HCT116 (cell line): ENCODE results near the gene VARS1. TPM values are rescaled to one million over a fixed set of nuclear protein-coding genes. Genes with fewer than 3 reads are reported as not detected.

ENCODE experiments used
- ATAC-seq: fragments of 200-7000 bp; cut with Tn5 transposase; 2 replicates; pipeline ENCODE4 v1.9.1; 2020; ENCODE audit warnings: mild to moderate bottlenecking, moderate library complexity
- BruUV-seq: library from RNA; stranded (reverse); fragments of 400-500 nt; replicated peaks from 2 replicates; lab custom pipeline; 2021; lab: Mats Ljungman, UMichigan
- CTCF ChIA-PET: fragments of 300-600 bp; sonication (Branson Sonifier 250); formaldehyde crosslinking; loops from one replicate; lab custom pipeline; 2021; ENCODE audit warnings: antibody characterized with exemption; lab: Charles Lee
- POLR2A ChIA-PET: fragments of 300-600, 350-600 bp; sonication (Branson Sonifier 250); formaldehyde crosslinking; loops from one replicate; lab custom pipeline; 2021; ENCODE audit warnings: antibody characterized with exemption; lab: Charles Lee
- RAD21 ChIA-PET, 2 experiments: fragments of 300-600 bp; sonication (Branson Sonifier 250); formaldehyde crosslinking; loops; one replicate each; lab custom pipeline; 2023; ENCODE audit warnings: low total read pairs in 2 of 2; ENCODE audit not compliant: uncharacterized antibody in 2 of 2, unreplicated experiment in 2 of 2, low non-redundant PET in 1 of 2; lab: Charles Lee
- DNase-seq: peaks from one replicate; pipeline ENCODE4 v3.0.0-alpha.2; 2010; ENCODE audit warnings: low read depth, low spot score
- H2AFZ ChIP-seq: fragments of 200-600 bp; shearing (Covaris generic), sonication (generic); 2 replicates; pipeline ENCODE4 v1.6.1; 2017; ENCODE audit warnings: low read depth, mixed run types, mixed read lengths, antibody characterized with exemption, low read length; ENCODE audit not compliant: poor library complexity, severe bottlenecking
- H3K27ac ChIP-seq: 2 replicates; pipeline ENCODE4 v1.5.1; 2012; ENCODE audit warnings: low read depth, low read length
- H3K27me3 ChIP-seq: fragments of 200-600 bp; sonication (generic); 2 replicates; pipeline ENCODE4 v1.6.1; 2016; ENCODE audit warnings: mixed run types, low read length, mixed read lengths; ENCODE audit not compliant: insufficient read depth
- H3K36me3 ChIP-seq, 2 experiments: fragments of 200-500 bp in 1 of 2; fragments of 200-600 bp in 1 of 2; sonication (Bioruptor generic) in 1 of 2; sonication (generic) in 1 of 2; 2 replicates each; pipeline versions ENCODE4 v1.5.1 to v1.6.1; 2014 to 2016; ENCODE audit warnings: low read length in 2 of 2, inconsistent platforms in 1 of 2, mixed read lengths in 1 of 2, mixed run types in 1 of 2; ENCODE audit not compliant: insufficient read depth in 2 of 2, control insufficient read depth in 1 of 2
- H3K4me1 ChIP-seq, 2 experiments: fragments of 200-600 bp in 1 of 2; sonication (generic) in 1 of 2; 2 replicates each; pipeline versions ENCODE4 v1.5.1 to v1.6.1; 2012 to 2017; ENCODE audit warnings: low read length in 2 of 2, inconsistent platforms in 1 of 2, mild to moderate bottlenecking in 1 of 2, mixed read lengths in 1 of 2, mixed run types in 1 of 2, moderate library complexity in 1 of 2; ENCODE audit not compliant: insufficient read depth in 2 of 2, control insufficient read depth in 1 of 2
- H3K4me2 ChIP-seq: fragments of 200-600 bp; sonication (generic); 2 replicates; pipeline ENCODE4 v1.6.1; 2017; ENCODE audit warnings: mixed run types, low read length, mixed read lengths
- H3K4me3 ChIP-seq, 2 experiments: fragments of 200-600 bp in 1 of 2; sonication (generic) in 1 of 2; replicated peaks in 1 of 2; 2 replicates each; pipeline ENCODE4 v1.5.1; 2011 to 2016; ENCODE audit warnings: low read length in 2 of 2, control low read depth in 1 of 2, low read depth in 1 of 2, mild to moderate bottlenecking in 1 of 2, mixed read lengths in 1 of 2, mixed run types in 1 of 2
- H3K79me2 ChIP-seq: fragments of 200-600 bp; sonication (generic); 2 replicates; pipeline ENCODE4 v1.6.1; 2017; ENCODE audit warnings: mild to moderate bottlenecking, mixed run types, low read length, moderate library complexity, mixed read lengths; ENCODE audit not compliant: insufficient read depth
- H3K9ac ChIP-seq: fragments of 200-600 bp; sonication (generic); 2 replicates; pipeline ENCODE4 v1.6.1; 2016; ENCODE audit warnings: low read length, mixed read lengths
- H3K9me2 ChIP-seq: fragments of 200-600 bp; sonication (generic), shearing (Covaris generic); 2 replicates; pipeline ENCODE4 v1.6.1; 2017; ENCODE audit warnings: mixed run types, mild to moderate bottlenecking, moderate library complexity; ENCODE audit not compliant: insufficient read depth
- H3K9me3 ChIP-seq, 2 experiments: fragments of 200-500 bp in 1 of 2; fragments of 200-600 bp in 1 of 2; sonication (Bioruptor generic) in 1 of 2; sonication (generic) in 1 of 2; 2 replicates each; pipeline ENCODE4 v1.6.1; 2014 to 2017; ENCODE audit warnings: low read length in 2 of 2, mixed read lengths in 2 of 2, inconsistent platforms in 1 of 2, low read depth in 1 of 2, mild to moderate bottlenecking in 1 of 2, mixed run types in 1 of 2, moderate library complexity in 1 of 2; ENCODE audit not compliant: control insufficient read depth in 1 of 2, insufficient read depth in 1 of 2
- H4K20me1 ChIP-seq: fragments of 200-600 bp; sonication (generic), shearing (Covaris generic); 2 replicates; pipeline ENCODE4 v1.6.1; 2017; ENCODE audit warnings: mixed run types, mild to moderate bottlenecking, moderate library complexity; ENCODE audit not compliant: insufficient read depth
- CBX3 ChIP-seq: IDR thresholded peaks from 2 replicates; pipeline ENCODE4 v1.6.1; 2012; ENCODE audit warnings: low read depth
- CEBPB ChIP-seq: IDR thresholded peaks from 2 replicates; pipeline ENCODE4 v1.6.1; 2012; ENCODE audit warnings: low read depth
- ELF1 ChIP-seq: IDR thresholded peaks from 2 replicates; pipeline ENCODE4 v1.6.1; 2012; ENCODE audit warnings: low read depth, borderline replicate concordance
- EZH2 ChIP-seq: fragments of 200-600 bp; sonication (generic); IDR thresholded peaks from 2 replicates; pipeline ENCODE4 v1.6.1; 2017; ENCODE audit warnings: antibody characterized with exemption, mixed run types
- JUND ChIP-seq: IDR thresholded peaks from 2 replicates; pipeline ENCODE4 v1.6.1; 2012
- POLR2AphosphoS5 ChIP-seq: IDR thresholded peaks from 2 replicates; pipeline ENCODE4 v1.6.1; 2011; ENCODE audit warnings: mild to moderate bottlenecking, low read depth, low read length, moderate library complexity
- RAD21 ChIP-seq: IDR thresholded peaks from 2 replicates; pipeline ENCODE4 v1.6.1; 2012; ENCODE audit warnings: low read depth, mild to moderate bottlenecking
- SP1 ChIP-seq: IDR thresholded peaks from 2 replicates; pipeline ENCODE4 v1.6.1; 2012; ENCODE audit warnings: low read depth
- SRF ChIP-seq: IDR thresholded peaks from 2 replicates; pipeline ENCODE4 v1.6.1; 2012; ENCODE audit warnings: low read depth
- TCF7L2 ChIP-seq: IDR thresholded peaks from 2 replicates; pipeline ENCODE4 v1.7.0; 2011; ENCODE audit warnings: borderline replicate concordance, inconsistent platforms; ENCODE audit not compliant: insufficient read depth, insufficient read length; ENCODE audit errors: extremely low read depth
- ZBTB33 ChIP-seq: IDR thresholded peaks from 2 replicates; pipeline ENCODE4 v1.6.1; 2011; ENCODE audit warnings: mild to moderate bottlenecking, low read length, moderate library complexity; ENCODE audit not compliant: insufficient replicate concordance; ENCODE audit errors: extremely low read depth
- ZFX ChIP-seq: fragments of 450-650 bp; IDR thresholded peaks from 2 replicates; pipeline ENCODE4 v1.6.1; 2017
- intact Hi-C: fragments of 100-400 bp; cut with micrococcal nuclease; formaldehyde crosslinking; loops from 2 replicates; pipeline ENCODE4 v1.10.0; 2022
- total RNA-seq: library from RNA; stranded (reverse); gene quantifications from one replicate; pipeline ENCODE4 v1.2.1, GENCODE V29; 2021; ENCODE audit not compliant: unreplicated experiment
- TF ChIP-seq, protein P1 (sequence below): IDR thresholded peaks from 2 replicates; pipeline ENCODE4 v1.6.1; 2012; ENCODE audit warnings: low read depth
- TF ChIP-seq, protein P2 (sequence below): IDR thresholded peaks from 2 replicates; pipeline ENCODE4 v1.6.1; 2012

Gene VARS1
- total RNA-seq, 1 experiment from 2014 or later, result 254 TPM

GRCh38 chr6:31765910-31766794, 29.4 kb downstream of the VARS1 start:
- Histone ChIP-seq H2AFZ (no peak overlapping the region), H3K9me3 (no peaks in the 10 kb centered on the region), H3K36me3 (peaks cover 0 to 5% of the 10 kb centered on the region in 2 experiments; a peak in 1 of 4 replicates), H3K4me3 (no peak overlapping the region), H4K20me1 (no peaks in the 10 kb centered on the region), H3K79me2 (no peaks in the 10 kb centered on the region), H3K4me1 (peaks cover 12 to 35% of the 10 kb centered on the region in 2 experiments; a peak in 3 of 4 replicates), H3K27me3 (no peaks in the 10 kb centered on the region), H3K9me2 (no peaks in the 10 kb centered on the region), H3K9ac (no peak overlapping the region), H3K27ac (no peak overlapping the region; the same call in 1 of the 2 replicates), H3K4me2 (no peak overlapping the region)
- ATAC-seq, result no peak
- TF ChIP-seq RAD21, result no peak
- no peak for TF ChIP-seq TCF7L2
- TF ChIP-seq, protein P1, sequence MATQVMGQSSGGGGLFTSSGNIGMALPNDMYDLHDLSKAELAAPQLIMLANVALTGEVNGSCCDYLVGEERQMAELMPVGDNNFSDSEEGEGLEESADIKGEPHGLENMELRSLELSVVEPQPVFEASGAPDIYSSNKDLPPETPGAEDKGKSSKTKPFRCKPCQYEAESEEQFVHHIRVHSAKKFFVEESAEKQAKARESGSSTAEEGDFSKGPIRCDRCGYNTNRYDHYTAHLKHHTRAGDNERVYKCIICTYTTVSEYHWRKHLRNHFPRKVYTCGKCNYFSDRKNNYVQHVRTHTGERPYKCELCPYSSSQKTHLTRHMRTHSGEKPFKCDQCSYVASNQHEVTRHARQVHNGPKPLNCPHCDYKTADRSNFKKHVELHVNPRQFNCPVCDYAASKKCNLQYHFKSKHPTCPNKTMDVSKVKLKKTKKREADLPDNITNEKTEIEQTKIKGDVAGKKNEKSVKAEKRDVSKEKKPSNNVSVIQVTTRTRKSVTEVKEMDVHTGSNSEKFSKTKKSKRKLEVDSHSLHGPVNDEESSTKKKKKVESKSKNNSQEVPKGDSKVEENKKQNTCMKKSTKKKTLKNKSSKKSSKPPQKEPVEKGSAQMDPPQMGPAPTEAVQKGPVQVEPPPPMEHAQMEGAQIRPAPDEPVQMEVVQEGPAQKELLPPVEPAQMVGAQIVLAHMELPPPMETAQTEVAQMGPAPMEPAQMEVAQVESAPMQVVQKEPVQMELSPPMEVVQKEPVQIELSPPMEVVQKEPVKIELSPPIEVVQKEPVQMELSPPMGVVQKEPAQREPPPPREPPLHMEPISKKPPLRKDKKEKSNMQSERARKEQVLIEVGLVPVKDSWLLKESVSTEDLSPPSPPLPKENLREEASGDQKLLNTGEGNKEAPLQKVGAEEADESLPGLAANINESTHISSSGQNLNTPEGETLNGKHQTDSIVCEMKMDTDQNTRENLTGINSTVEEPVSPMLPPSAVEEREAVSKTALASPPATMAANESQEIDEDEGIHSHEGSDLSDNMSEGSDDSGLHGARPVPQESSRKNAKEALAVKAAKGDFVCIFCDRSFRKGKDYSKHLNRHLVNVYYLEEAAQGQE, result no peak
- TF ChIP-seq ZBTB33, result no peak
- TF ChIP-seq ZFX, result no peak
- no peak for TF ChIP-seq EZH2
- TF ChIP-seq SRF, result no peak
- no peak for TF ChIP-seq JUND
- no peak for TF ChIP-seq POLR2AphosphoS5
- no peak for TF ChIP-seq ELF1
- TF ChIP-seq CEBPB, result no peak
- TF ChIP-seq, protein P2, sequence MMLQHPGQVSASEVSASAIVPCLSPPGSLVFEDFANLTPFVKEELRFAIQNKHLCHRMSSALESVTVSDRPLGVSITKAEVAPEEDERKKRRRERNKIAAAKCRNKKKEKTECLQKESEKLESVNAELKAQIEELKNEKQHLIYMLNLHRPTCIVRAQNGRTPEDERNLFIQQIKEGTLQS, result no peak
- TF ChIP-seq SP1, result no peak
- no peak for TF ChIP-seq CBX3
- DNase-seq, result no peak
- ChIA-PET CTCF (interaction anchor here (0.9 kb wide), 1 partner anchor 64 kb away, joined by 5 read pairs; no protein-coding TSS in a partner anchor), RAD21 (no interaction called here), POLR2A (no interaction called here)
- no TSS peak for BruUV-seq
- intact Hi-C loops, result no loop called here
